Activated naive CD8-positive, alpha-beta T cell treated with anti-CD3 and anti-CD28 coated beads, Interleukin-2, amount 50 U/mL, for 24 hours (primary cell): ENCODE results near the gene USP17L15.
"Not testable (repeated sequence)": the region's sequence is repeated elsewhere in the genome, so short reads cannot be mapped to it uniquely, and the experiment has no call there.

Experiments used
- ATAC-seq: fragments of 150-1000 bp; cut with Tn5 transposase; one replicate; pipeline ENCODE4 v1.10.0; 2021
- DNase-seq: peaks from one replicate; pipeline ENCODE4 v3.0.0; 2021
- H3K27ac Mint-ChIP-seq: one replicate; pipeline ENCODE4 v1.8.0; 2021; ENCODE audit warnings: mild to moderate bottlenecking, mixed read lengths
- H3K27me3 Mint-ChIP-seq: one replicate; pipeline ENCODE4 v1.8.0; 2021; ENCODE audit warnings: mixed read lengths
- H3K36me3 Mint-ChIP-seq: one replicate; pipeline ENCODE4 v1.8.0; 2021; ENCODE audit warnings: low read depth, mixed read lengths
- H3K4me1 Mint-ChIP-seq: one replicate; pipeline ENCODE4 v1.8.0; 2021; ENCODE audit warnings: mixed read lengths
- H3K4me3 Mint-ChIP-seq: one replicate; pipeline ENCODE4 v1.8.0; 2021; ENCODE audit warnings: mild to moderate bottlenecking, moderate library complexity, mixed read lengths
- H3K9me3 Mint-ChIP-seq: one replicate; pipeline ENCODE4 v1.8.0; 2021; ENCODE audit warnings: mixed read lengths

USP17L15 gene

GRCh38 chr4:9271719-9272118, 37.5 kb downstream of the USP17L15 start:
- not testable (repeated sequence) for H3K9me3 Mint-ChIP-seq, DNase-seq, H3K36me3 Mint-ChIP-seq, H3K27ac Mint-ChIP-seq, ATAC-seq, H3K4me1 Mint-ChIP-seq, H3K27me3 Mint-ChIP-seq, H3K4me3 Mint-ChIP-seq
